ENCODE measurements around the gene CPXM1. TPM values are rescaled to one million over a fixed set of nuclear protein-coding genes. Genes with fewer than 3 reads are reported as not detected.

CPXM1 gene
- total and polyA plus RNA-seq, 9 of the 15 experiments (the other 6 are each of a cell fraction or from before 2014, with no cell fraction given) = 0.04 to 1.1 (median 0.37) TPM; not detected in 2

DNA sequence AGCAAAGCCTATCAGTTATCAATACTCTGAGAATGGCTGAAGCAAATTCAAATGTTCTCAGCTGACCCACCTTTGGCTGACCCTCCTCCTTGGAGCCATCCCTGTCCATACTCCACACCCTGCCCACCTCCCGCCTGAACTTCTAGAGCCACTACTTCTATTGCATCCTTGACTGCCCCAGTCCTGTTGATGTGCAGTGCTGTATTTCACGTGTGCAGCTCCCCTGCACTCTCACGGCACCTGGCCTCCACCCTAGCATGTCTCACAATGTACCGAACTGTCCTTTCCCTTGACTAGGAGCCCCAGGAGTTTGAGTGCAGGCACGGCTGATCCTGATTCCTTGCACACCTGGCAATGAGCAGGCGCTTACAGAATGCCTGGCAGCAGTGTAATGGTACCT, 7.0 kb downstream of the CPXM1 start:
- FAIRE-seq (no peak), ATAC-seq (no peak), DNase-seq (ENCODE audit: extremely low read depth in 1 of 4, low spot score in 3 of 4) (no peak)
- H3K9me3 ChIP-seq (replicated peaks; ENCODE audit: control insufficient read depth, insufficient read depth, low read depth, low read length) = no peaks in the 10 kb centered on the region
- H3K79me2 ChIP-seq (ENCODE audit: control insufficient read depth, insufficient read depth, low read length) = no peaks in the 10 kb centered on the region
- H3K4me3 ChIP-seq = no peak overlapping the region
- H3K4me2 ChIP-seq (ENCODE audit: insufficient read depth, low read length) = no peak overlapping the region
- H3K9me1 ChIP-seq (ENCODE audit: control insufficient read depth, insufficient read depth, low read length) = no peaks in the 10 kb centered on the region
- intact Hi-C loops (cut with micrococcal nuclease) = no loop called here
- no peak overlapping the region for H3K9ac ChIP-seq (ENCODE audit: insufficient read depth in 1 of 2, low read depth in 2 of 2, low read length in 2 of 2)
- H4K20me1 ChIP-seq (replicated peaks; ENCODE audit: control insufficient read depth, insufficient read depth, low read length) = peaks cover 12% of the 10 kb centered on the region; the same call in 1 of the 2 replicates
- H3K27ac ChIP-seq (ENCODE audit: extremely low read depth, low read depth, low read length) = no peak overlapping the region
- no peak overlapping the region for H2AFZ ChIP-seq (ENCODE audit: low read depth, low read length)
- WGBS (ENCODE audit: insufficient coverage, low coverage, missing lambda C conversion rate) = 0% methylated on average over 6 of the region's 6 CpGs
- H3K36me3 ChIP-seq (ENCODE audit: control insufficient read depth, insufficient read depth, low read length) = no peaks in the 10 kb centered on the region
- POLR2A ChIA-PET = no interaction called here
- CTCF ChIA-PET (ENCODE audit: low intra/inter-chr PET ratio) = no interaction called here
- peaks cover 2 to 12% of the 10 kb centered on the region in 2 experiments; a peak in 4 of 5 replicates for H3K4me1 ChIP-seq (replicated peaks in 1 of 2; ENCODE audit: control insufficient read depth in 2 of 2, insufficient read depth in 2 of 2, low read length in 2 of 2)
- in situ Hi-C loops (cut with MboI) = no loop called here
- H3K27me3 ChIP-seq (ENCODE audit: control insufficient read depth in 2 of 2, insufficient read depth in 2 of 2, low read length in 2 of 2) = peaks cover 15 to 53% of the 10 kb centered on the region in 2 experiments; a peak in 4 of 5 replicates
- TF ChIP-seq SETDB1 (IDR thresholded peaks at IDR 0.05; ENCODE audit: low read length) = no peak
- TF ChIP-seq RAD21 (CRISPR knock-in tag; conservative IDR thresholded peaks at IDR 0.05 in 1 of 2, IDR thresholded peaks at IDR 0.05 in 1 of 2) = no peak
- no peak for TF ChIP-seq NFXL1 (CRISPR knock-in tag; IDR thresholded peaks at IDR 0.05)
- TF ChIP-seq NBN (IDR thresholded peaks at IDR 0.05; ENCODE audit: low read depth) = no peak
- TF ChIP-seq ZNF436 (CRISPR knock-in tag; IDR thresholded peaks at IDR 0.05) = no peak
- no peak for TF ChIP-seq SIX5 (IDR thresholded peaks at IDR 0.05; ENCODE audit: borderline replicate concordance in 1 of 2, insufficient read depth in 1 of 2, low read depth in 1 of 2, low read length in 2 of 2)
- BruUV-seq (replicated peaks) = no TSS peak

Measured in K562 (cell line).